ENCODE results near the gene TNFRSF11A.
A peak's percentile ranks its signal among the peaks of the same experiment; 100 is the strongest.

Gene TNFRSF11A

GRCh38 chr18:62332431-62332830, 7.3 kb downstream of the TNFRSF11A start:
- peaks cover 17% of the 10 kb centered on the region for H3K4me1 Mint-ChIP-seq
- no peaks in the 10 kb centered on the region for H3K9me3 Mint-ChIP-seq
- H3K27me3 Mint-ChIP-seq: peaks cover 36% of the 10 kb centered on the region
- no peak overlapping the region for H3K27ac Mint-ChIP-seq
- no peak overlapping the region for H3K4me3 Mint-ChIP-seq
- no peaks in the 10 kb centered on the region for H3K36me3 Mint-ChIP-seq

GRCh38 chr18:62332964-62333695, 8.0 kb downstream of the TNFRSF11A start:
- Mint-ChIP-seq H3K27me3 (peaks cover 35% of the 10 kb centered on the region), H3K4me1 (peaks cover 12% of the 10 kb centered on the region)

GRCh38 chr18:62334120-62334519, 9.0 kb downstream of the TNFRSF11A start:
- Mint-ChIP-seq H3K27me3 (peaks cover 30% of the 10 kb centered on the region), H3K27ac (no peak overlapping the region), H3K9me3 (no peaks in the 10 kb centered on the region)

More at GRCh38 chr18:62332964-62333695, 8.0 kb downstream of the TNFRSF11A start:
- no peak overlapping the region for H3K27ac Mint-ChIP-seq
- no peaks in the 10 kb centered on the region for H3K9me3 Mint-ChIP-seq
- H3K4me3 Mint-ChIP-seq: no peak overlapping the region
- H3K36me3 Mint-ChIP-seq: no peaks in the 10 kb centered on the region

GRCh38 chr18:62335494-62335893, 10.4 kb downstream of the TNFRSF11A start:
- H3K4me1 Mint-ChIP-seq: peaks cover 6% of the 10 kb centered on the region
- H3K36me3 Mint-ChIP-seq: no peaks in the 10 kb centered on the region
- no peak overlapping the region for H3K4me3 Mint-ChIP-seq
- no peaks in the 10 kb centered on the region for H3K9me3 Mint-ChIP-seq
- no peak overlapping the region for H3K27ac Mint-ChIP-seq
- H3K27me3 Mint-ChIP-seq: peaks cover 22% of the 10 kb centered on the region

More at GRCh38 chr18:62334120-62334519, 9.0 kb downstream of the TNFRSF11A start:
- Mint-ChIP-seq H3K36me3 (no peaks in the 10 kb centered on the region), H3K4me3 (no peak overlapping the region), H3K4me1 (peaks cover 12% of the 10 kb centered on the region)

GRCh38 chr18:62336618-62337017, 11.5 kb downstream of the TNFRSF11A start:
- no peak overlapping the region for H3K4me3 Mint-ChIP-seq
- H3K27me3 Mint-ChIP-seq: peaks cover 19% of the 10 kb centered on the region
- no peak overlapping the region for H3K27ac Mint-ChIP-seq
- H3K9me3 Mint-ChIP-seq: no peaks in the 10 kb centered on the region
- H3K4me1 Mint-ChIP-seq: peaks cover 6% of the 10 kb centered on the region
- H3K36me3 Mint-ChIP-seq: no peaks in the 10 kb centered on the region

- Mint-ChIP-seq H3K4me3 (no peak overlapping the region), H3K27ac (no peak overlapping the region), H3K4me1 (peaks cover 6% of the 10 kb centered on the region), H3K36me3 (no peaks in the 10 kb centered on the region), H3K27me3 (peaks cover 16% of the 10 kb centered on the region), H3K9me3 (no peaks in the 10 kb centered on the region)
Observed at GRCh38 chr18:62337336-62337735, 12.2 kb downstream of the TNFRSF11A start.

GRCh38 chr18:62338446-62339105, 13.5 kb downstream of the TNFRSF11A start:
- peaks cover 6% of the 10 kb centered on the region for H3K4me1 Mint-ChIP-seq
- H3K27ac Mint-ChIP-seq: peak overlapping the region; percentile 43
- H3K9me3 Mint-ChIP-seq: no peaks in the 10 kb centered on the region
- H3K27me3 Mint-ChIP-seq: peaks cover 8% of the 10 kb centered on the region
- H3K36me3 Mint-ChIP-seq: no peaks in the 10 kb centered on the region
- no peak overlapping the region for H3K4me3 Mint-ChIP-seq

GRCh38 chr18:62339106-62339988, 14.2 kb downstream of the TNFRSF11A start:
- Mint-ChIP-seq H3K9me3 (no peaks in the 10 kb centered on the region), H3K4me1 (peaks cover 6% of the 10 kb centered on the region), H3K27ac (no peak overlapping the region), H3K36me3 (no peaks in the 10 kb centered on the region), H3K4me3 (no peak overlapping the region), H3K27me3 (peaks cover 8% of the 10 kb centered on the region)

- peaks cover 5% of the 10 kb centered on the region for H3K27me3 Mint-ChIP-seq
- H3K4me1 Mint-ChIP-seq: peaks cover 6% of the 10 kb centered on the region
- H3K9me3 Mint-ChIP-seq: no peaks in the 10 kb centered on the region
- no peak overlapping the region for H3K4me3 Mint-ChIP-seq
- H3K27ac Mint-ChIP-seq: no peak overlapping the region
- no peaks in the 10 kb centered on the region for H3K36me3 Mint-ChIP-seq
Observed at GRCh38 chr18:62340996-62341395, 15.9 kb downstream of the TNFRSF11A start.

- no peak overlapping the region for H3K27ac Mint-ChIP-seq
- H3K4me1 Mint-ChIP-seq: peaks cover 6% of the 10 kb centered on the region
- no peaks in the 10 kb centered on the region for H3K9me3 Mint-ChIP-seq
- no peaks in the 10 kb centered on the region for H3K36me3 Mint-ChIP-seq
- peaks cover 4% of the 10 kb centered on the region for H3K27me3 Mint-ChIP-seq
- no peak overlapping the region for H3K4me3 Mint-ChIP-seq
Observed at GRCh38 chr18:62341473-62341872, 16.4 kb downstream of the TNFRSF11A start.

- Mint-ChIP-seq H3K36me3 (no peaks in the 10 kb centered on the region), H3K9me3 (no peaks in the 10 kb centered on the region), H3K27me3 (peaks cover 2% of the 10 kb centered on the region), H3K4me3 (no peak overlapping the region), H3K4me1 (peaks cover 6% of the 10 kb centered on the region), H3K27ac (no peak overlapping the region)
Observed at GRCh38 chr18:62342884-62343283, 17.8 kb downstream of the TNFRSF11A start.

GRCh38 chr18:62343316-62343715, 18.2 kb downstream of the TNFRSF11A start:
- H3K36me3 Mint-ChIP-seq: no peaks in the 10 kb centered on the region
- peaks cover 1% of the 10 kb centered on the region for H3K27me3 Mint-ChIP-seq
- no peak overlapping the region for H3K27ac Mint-ChIP-seq
- peaks cover 6% of the 10 kb centered on the region for H3K4me1 Mint-ChIP-seq
- H3K4me3 Mint-ChIP-seq: no peak overlapping the region
- no peaks in the 10 kb centered on the region for H3K9me3 Mint-ChIP-seq

GRCh38 chr18:62345909-62346308, 20.8 kb downstream of the TNFRSF11A start:
- Mint-ChIP-seq H3K9me3 (no peaks in the 10 kb centered on the region), H3K4me3 (no peak overlapping the region), H3K27ac (no peak overlapping the region), H3K36me3 (no peaks in the 10 kb centered on the region), H3K4me1 (no peaks in the 10 kb centered on the region), H3K27me3 (no peaks in the 10 kb centered on the region)

GRCh38 chr18:62346333-62347088, 21.4 kb downstream of the TNFRSF11A start:
- no peaks in the 10 kb centered on the region for H3K27me3 Mint-ChIP-seq
- peak overlapping the region; percentile 44 for H3K27ac Mint-ChIP-seq
- H3K4me3 Mint-ChIP-seq: no peak overlapping the region
- H3K9me3 Mint-ChIP-seq: no peaks in the 10 kb centered on the region
- H3K36me3 Mint-ChIP-seq: no peaks in the 10 kb centered on the region
- no peaks in the 10 kb centered on the region for H3K4me1 Mint-ChIP-seq

- no peaks in the 10 kb centered on the region for H3K36me3 Mint-ChIP-seq
- H3K4me1 Mint-ChIP-seq: no peaks in the 10 kb centered on the region
- H3K4me3 Mint-ChIP-seq: no peak overlapping the region
- H3K27ac Mint-ChIP-seq: peak overlapping the region; percentile 44
- H3K27me3 Mint-ChIP-seq: no peaks in the 10 kb centered on the region
- H3K9me3 Mint-ChIP-seq: no peaks in the 10 kb centered on the region
Observed at GRCh38 chr18:62347089-62347506, 22.0 kb downstream of the TNFRSF11A start.

All from activated naive CD4-positive, alpha-beta T cell treated with anti-CD3 and anti-CD28 coated beads, Interleukin-2, amount 50 U/mL, for 24 hours (primary cell).